ENCODE results near the gene BDP1. TPM values are rescaled to one million over a fixed set of nuclear protein-coding genes. Genes with fewer than 3 reads are reported as not detected.

The BDP1 gene
- polyA plus RNA-seq, 1 donor from 2014 or later: 83.7 TPM

DNA sequence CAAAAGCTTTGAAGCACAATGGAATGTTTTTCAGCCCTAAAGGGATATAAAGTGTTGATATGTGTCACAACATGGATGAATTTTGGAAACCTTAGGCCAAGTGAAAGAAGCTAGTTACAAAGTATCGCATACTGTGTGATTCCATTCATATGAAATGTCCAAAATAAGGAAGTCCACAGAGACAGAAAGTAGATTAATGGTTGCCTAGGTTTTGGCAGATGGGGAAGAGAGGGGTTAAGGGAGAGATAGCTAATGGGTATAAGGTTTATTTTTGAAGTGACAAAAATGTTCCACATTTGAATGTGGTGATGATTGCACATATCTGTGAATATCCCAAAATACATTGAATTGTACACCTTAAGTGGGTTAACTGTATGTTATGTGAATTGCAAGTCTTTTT lies 74.2 kb downstream of the BDP1 start:
- Histone ChIP-seq H3K36me3 (ENCODE audit: insufficient read depth, low read length) (no peaks in the 10 kb centered on the region), H3K79me2 (replicated peaks; ENCODE audit: insufficient read depth, low read length) (no peaks in the 10 kb centered on the region), H3K9me2 (ENCODE audit: insufficient read depth, low read length) (no peaks in the 10 kb centered on the region), H3K27ac (ENCODE audit: low read length) (no peak overlapping the region), H3K27me3 (ENCODE audit: insufficient read depth, low read depth, low read length) (no peaks in the 10 kb centered on the region), H3K9ac (ENCODE audit: low read length) (no peak overlapping the region), H3F3A (ENCODE audit: insufficient read depth, low read length, poor library complexity, severe bottlenecking) (no peaks in the 10 kb centered on the region), H3K4me2 (ENCODE audit: low read length) (no peak overlapping the region), H3K4me3 (ENCODE audit: low read length) (no peak overlapping the region), H2AFZ (ENCODE audit: low read depth, low read length) (no peak overlapping the region), H3K9me3 (ENCODE audit: low read length) (no peaks in the 10 kb centered on the region), H4K20me1 (ENCODE audit: insufficient read depth) (no peaks in the 10 kb centered on the region)
- no peak for TF ChIP-seq MXI1 (conservative IDR thresholded peaks at IDR 0.05; ENCODE audit: poor library complexity, severe bottlenecking)
- TF ChIP-seq EP300 (conservative IDR thresholded peaks at IDR 0.05; ENCODE audit: poor library complexity, severe bottlenecking): no peak
- no peak for TF ChIP-seq RAD21 (conservative IDR thresholded peaks at IDR 0.05)
- no peak for TF ChIP-seq EZH2 (IDR thresholded peaks at IDR 0.05; ENCODE audit: borderline replicate concordance, insufficient read depth, low read length, poor library complexity, severe bottlenecking)
- no peak for TF ChIP-seq SMC3 (conservative IDR thresholded peaks at IDR 0.05; ENCODE audit: poor library complexity)

DNA sequence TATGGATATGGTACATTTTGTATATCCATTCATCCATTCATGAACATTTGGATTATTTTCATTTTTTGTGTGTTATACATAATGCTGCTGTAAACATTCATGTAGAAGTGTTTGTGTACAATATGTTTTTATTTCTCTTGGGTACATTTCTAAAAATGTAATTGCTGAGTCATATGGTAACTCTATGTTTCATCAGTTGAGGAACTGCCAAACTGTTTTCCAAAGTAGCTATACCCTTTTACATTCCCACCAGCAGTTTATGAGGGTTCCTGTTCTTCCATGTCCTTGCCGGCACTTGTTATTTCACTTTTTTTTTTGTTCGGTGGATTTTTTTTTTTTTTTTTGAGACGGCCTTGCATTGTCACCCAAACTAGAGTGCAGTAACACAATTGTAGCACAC lies 77.7 kb downstream of the BDP1 start:
- no peak overlapping the region for H3K4me3 ChIP-seq (ENCODE audit: low read length)
- H3F3A ChIP-seq (ENCODE audit: insufficient read depth, low read length, poor library complexity, severe bottlenecking): no peaks in the 10 kb centered on the region
- no peaks in the 10 kb centered on the region for H3K9me2 ChIP-seq (ENCODE audit: insufficient read depth, low read length)
- TF ChIP-seq SMC3 (conservative IDR thresholded peaks at IDR 0.05; ENCODE audit: poor library complexity) (no peak), RAD21 (conservative IDR thresholded peaks at IDR 0.05) (no peak), CTCF (IDR thresholded peaks at IDR 0.05; ENCODE audit: poor library complexity, severe bottlenecking) (no peak), TAF1 (IDR thresholded peaks at IDR 0.05; ENCODE audit: low read depth) (no peak), EZH2 (IDR thresholded peaks at IDR 0.05; ENCODE audit: borderline replicate concordance, insufficient read depth, low read length, poor library complexity, severe bottlenecking) (no peak), MXI1 (conservative IDR thresholded peaks at IDR 0.05; ENCODE audit: poor library complexity, severe bottlenecking) (no peak), POLR2AphosphoS5 (IDR thresholded peaks at IDR 0.05) (no peak), EP300 (conservative IDR thresholded peaks at IDR 0.05; ENCODE audit: poor library complexity, severe bottlenecking) (no peak)
- TF ChIP-seq, protein P1, sequence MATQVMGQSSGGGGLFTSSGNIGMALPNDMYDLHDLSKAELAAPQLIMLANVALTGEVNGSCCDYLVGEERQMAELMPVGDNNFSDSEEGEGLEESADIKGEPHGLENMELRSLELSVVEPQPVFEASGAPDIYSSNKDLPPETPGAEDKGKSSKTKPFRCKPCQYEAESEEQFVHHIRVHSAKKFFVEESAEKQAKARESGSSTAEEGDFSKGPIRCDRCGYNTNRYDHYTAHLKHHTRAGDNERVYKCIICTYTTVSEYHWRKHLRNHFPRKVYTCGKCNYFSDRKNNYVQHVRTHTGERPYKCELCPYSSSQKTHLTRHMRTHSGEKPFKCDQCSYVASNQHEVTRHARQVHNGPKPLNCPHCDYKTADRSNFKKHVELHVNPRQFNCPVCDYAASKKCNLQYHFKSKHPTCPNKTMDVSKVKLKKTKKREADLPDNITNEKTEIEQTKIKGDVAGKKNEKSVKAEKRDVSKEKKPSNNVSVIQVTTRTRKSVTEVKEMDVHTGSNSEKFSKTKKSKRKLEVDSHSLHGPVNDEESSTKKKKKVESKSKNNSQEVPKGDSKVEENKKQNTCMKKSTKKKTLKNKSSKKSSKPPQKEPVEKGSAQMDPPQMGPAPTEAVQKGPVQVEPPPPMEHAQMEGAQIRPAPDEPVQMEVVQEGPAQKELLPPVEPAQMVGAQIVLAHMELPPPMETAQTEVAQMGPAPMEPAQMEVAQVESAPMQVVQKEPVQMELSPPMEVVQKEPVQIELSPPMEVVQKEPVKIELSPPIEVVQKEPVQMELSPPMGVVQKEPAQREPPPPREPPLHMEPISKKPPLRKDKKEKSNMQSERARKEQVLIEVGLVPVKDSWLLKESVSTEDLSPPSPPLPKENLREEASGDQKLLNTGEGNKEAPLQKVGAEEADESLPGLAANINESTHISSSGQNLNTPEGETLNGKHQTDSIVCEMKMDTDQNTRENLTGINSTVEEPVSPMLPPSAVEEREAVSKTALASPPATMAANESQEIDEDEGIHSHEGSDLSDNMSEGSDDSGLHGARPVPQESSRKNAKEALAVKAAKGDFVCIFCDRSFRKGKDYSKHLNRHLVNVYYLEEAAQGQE (IDR thresholded peaks at IDR 0.05; ENCODE audit: borderline replicate concordance): no peak
- no peak overlapping the region for H3K27ac ChIP-seq (ENCODE audit: low read length)
- no peaks in the 10 kb centered on the region for H4K20me1 ChIP-seq (ENCODE audit: insufficient read depth)
- H2AFZ ChIP-seq (ENCODE audit: low read depth, low read length): no peak overlapping the region
- no peaks in the 10 kb centered on the region for H3K79me2 ChIP-seq (replicated peaks; ENCODE audit: insufficient read depth, low read length)
- no peaks in the 10 kb centered on the region for H3K27me3 ChIP-seq (ENCODE audit: insufficient read depth, low read depth, low read length)
- no peaks in the 10 kb centered on the region for H3K36me3 ChIP-seq (ENCODE audit: insufficient read depth, low read length)
- H3K9me3 ChIP-seq (ENCODE audit: low read length): no peaks in the 10 kb centered on the region
- H3K4me2 ChIP-seq (ENCODE audit: low read length): no peak overlapping the region
- H3K9ac ChIP-seq (ENCODE audit: low read length): no peak overlapping the region
